Nephron (organoid): ENCODE results near the gene TXNDC16.

ENCODE experiments used
- H3K27ac Mint-ChIP-seq, 3 experiments: 2 replicates each; pipeline ENCODE4 v1.8.0; 2020; ENCODE audit warnings: mixed read lengths in 3 of 3, mild to moderate bottlenecking in 2 of 3, moderate library complexity in 1 of 3
- H3K27me3 Mint-ChIP-seq: 2 replicates; pipeline ENCODE4 v1.8.0; 2021; ENCODE audit warnings: low read depth, mild to moderate bottlenecking, moderate library complexity, mixed read lengths
- H3K36me3 Mint-ChIP-seq: 2 replicates; pipeline ENCODE4 v1.8.0; 2020; ENCODE audit warnings: low read depth, mixed read lengths
- H3K4me1 Mint-ChIP-seq: 2 replicates; pipeline ENCODE4 v1.8.0; 2020; ENCODE audit warnings: mixed read lengths
- H3K4me3 Mint-ChIP-seq, 3 experiments: 2 replicates each; pipeline ENCODE4 v1.8.0; 2020; ENCODE audit warnings: mild to moderate bottlenecking in 3 of 3, mixed read lengths in 3 of 3, moderate library complexity in 2 of 3
- H3K9me3 Mint-ChIP-seq: 2 replicates; pipeline ENCODE4 v1.8.0; 2020; ENCODE audit warnings: mixed read lengths
- TF ChIP-seq, protein P1 (sequence below), 3 experiments: fragments of 200-600 bp; sonication (generic); IDR thresholded peaks; one replicate each; pipeline ENCODE4 v1.5.0; 2021; ENCODE audit warnings: antibody characterized with exemption in 3 of 3; ENCODE audit not compliant: unreplicated experiment in 3 of 3

Gene TXNDC16

DNA sequence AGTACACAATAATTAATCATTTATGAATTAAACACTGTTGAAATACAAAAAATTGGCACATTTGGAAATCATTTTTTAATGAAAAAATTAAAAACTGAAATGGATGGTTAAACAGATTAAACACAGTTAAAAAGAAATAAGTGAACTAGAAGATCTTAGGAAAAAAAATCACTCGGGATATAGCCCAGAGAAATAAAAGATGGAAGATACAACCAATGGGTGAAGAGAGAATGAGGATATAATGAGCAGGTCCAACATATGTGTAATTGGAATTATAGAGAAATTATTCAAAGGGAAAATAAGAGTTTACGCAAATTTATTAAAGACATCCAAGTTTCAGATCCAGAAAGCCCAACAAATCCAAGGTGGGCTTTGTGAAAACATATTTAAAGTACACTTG lies 6.4 kb upstream of the TXNDC16 start:
- Mint-ChIP-seq H3K36me3 (peaks cover 10% of the 10 kb centered on the region), H3K27ac (no peak overlapping the region), H3K4me1 (peaks cover 5% of the 10 kb centered on the region), H3K27me3 (no peaks in the 10 kb centered on the region), H3K9me3 (peaks cover 10% of the 10 kb centered on the region), H3K4me3 (no peak overlapping the region)
- TF ChIP-seq, protein P1, sequence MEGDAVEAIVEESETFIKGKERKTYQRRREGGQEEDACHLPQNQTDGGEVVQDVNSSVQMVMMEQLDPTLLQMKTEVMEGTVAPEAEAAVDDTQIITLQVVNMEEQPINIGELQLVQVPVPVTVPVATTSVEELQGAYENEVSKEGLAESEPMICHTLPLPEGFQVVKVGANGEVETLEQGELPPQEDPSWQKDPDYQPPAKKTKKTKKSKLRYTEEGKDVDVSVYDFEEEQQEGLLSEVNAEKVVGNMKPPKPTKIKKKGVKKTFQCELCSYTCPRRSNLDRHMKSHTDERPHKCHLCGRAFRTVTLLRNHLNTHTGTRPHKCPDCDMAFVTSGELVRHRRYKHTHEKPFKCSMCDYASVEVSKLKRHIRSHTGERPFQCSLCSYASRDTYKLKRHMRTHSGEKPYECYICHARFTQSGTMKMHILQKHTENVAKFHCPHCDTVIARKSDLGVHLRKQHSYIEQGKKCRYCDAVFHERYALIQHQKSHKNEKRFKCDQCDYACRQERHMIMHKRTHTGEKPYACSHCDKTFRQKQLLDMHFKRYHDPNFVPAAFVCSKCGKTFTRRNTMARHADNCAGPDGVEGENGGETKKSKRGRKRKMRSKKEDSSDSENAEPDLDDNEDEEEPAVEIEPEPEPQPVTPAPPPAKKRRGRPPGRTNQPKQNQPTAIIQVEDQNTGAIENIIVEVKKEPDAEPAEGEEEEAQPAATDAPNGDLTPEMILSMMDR (IDR thresholded peaks at IDR 0.05; ENCODE audit: unreplicated experiment in 3 of 3) = no peak

DNA sequence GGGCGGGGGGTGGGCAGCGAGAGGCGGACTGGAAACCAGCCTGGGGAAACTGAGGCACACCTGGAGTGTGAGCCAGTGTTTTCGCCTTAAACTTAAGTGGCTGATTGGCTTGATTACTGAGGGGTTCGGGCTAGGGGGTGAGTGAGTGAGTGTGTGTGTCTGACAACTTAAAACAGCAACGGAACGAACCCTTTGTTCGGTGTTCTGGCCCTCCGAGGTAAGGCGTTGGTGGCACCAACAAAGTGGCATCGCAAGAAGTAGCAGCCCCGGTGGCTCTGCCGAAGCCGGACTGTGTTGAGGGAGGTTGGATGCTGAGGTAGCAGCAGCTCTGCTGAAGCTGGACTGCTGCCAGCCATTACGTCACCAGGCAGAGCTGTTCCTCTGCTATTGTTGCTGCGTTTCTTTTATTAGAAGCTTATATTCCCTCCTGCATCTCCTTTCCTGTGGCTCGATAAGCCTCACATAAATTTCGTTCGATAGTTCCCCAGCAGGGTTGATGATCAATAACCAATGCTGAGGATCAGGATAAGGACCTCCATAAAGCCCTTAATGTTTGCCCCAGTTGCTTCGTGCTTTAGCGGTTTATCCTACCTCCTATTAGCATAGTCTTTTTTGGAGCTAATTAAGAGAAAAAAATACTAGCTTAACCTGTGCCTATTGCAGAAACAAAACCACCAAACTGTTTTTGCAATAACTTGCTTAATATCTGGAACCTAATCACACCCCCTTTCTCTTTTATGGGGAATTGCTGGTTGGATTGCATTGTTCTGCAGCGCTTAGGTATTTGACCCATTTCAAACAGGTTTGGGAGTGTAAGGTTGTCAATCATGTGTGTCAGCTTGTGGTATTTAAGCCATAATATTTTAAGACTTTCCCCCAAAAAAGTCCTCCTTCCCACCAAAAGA lies 1.6 kb upstream of the TXNDC16 start:
- Mint-ChIP-seq H3K27me3 (no peaks in the 10 kb centered on the region), H3K27ac (peak overlapping the region; percentile 82 to 91 (median 85))

DNA sequence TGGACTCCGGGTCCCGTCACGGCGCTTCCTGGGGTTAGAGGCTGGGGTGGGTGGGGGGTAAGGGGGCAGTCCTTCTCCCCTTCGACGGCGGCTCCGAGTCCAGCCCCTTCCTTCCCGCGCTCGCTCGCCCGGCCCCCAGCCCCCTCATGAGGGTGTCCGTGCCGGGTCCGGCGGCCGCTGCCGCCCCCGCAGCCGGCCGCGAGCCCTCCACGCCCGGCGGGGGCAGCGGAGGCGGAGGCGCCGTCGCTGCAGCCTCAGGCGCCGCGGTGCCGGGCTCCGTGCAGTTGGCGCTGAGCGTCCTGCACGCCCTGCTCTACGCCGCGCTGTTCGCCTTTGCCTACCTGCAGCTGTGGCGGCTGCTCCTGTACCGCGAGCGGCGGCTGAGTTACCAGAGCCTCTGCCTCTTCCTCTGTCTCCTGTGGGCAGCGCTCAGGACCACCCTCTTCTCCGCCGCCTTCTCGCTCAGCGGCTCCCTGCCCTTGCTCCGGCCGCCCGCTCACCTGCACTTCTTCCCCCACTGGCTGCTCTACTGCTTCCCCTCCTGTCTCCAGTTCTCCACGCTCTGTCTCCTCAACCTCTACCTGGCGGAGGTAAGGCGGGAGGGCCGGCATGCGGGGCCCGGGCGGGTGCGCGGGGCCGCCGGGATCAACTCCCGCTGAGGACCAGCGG lies 831 bp upstream of the TXNDC16 start:
- peak overlapping the region in 2 of 3 experiments; percentile 82 to 91 for H3K27ac Mint-ChIP-seq
- H3K9me3 Mint-ChIP-seq = peaks cover 3% of the 10 kb centered on the region
- H3K4me3 Mint-ChIP-seq = peak overlapping the region; percentile 97 to 99 (median 98)
- H3K36me3 Mint-ChIP-seq = no peaks in the 10 kb centered on the region
- TF ChIP-seq, protein P1 (IDR thresholded peaks at IDR 0.05; ENCODE audit: unreplicated experiment in 3 of 3) = no peak
- peaks cover 21% of the 10 kb centered on the region for H3K4me1 Mint-ChIP-seq
- H3K27me3 Mint-ChIP-seq = no peaks in the 10 kb centered on the region

More for the DNA sequence above, 1.6 kb upstream of the TXNDC16 start:
- TF ChIP-seq, protein P1 (IDR thresholded peaks at IDR 0.05; ENCODE audit: unreplicated experiment in 3 of 3) = peak in 1 of 3 experiments; percentile 8
- Mint-ChIP-seq H3K4me1 (peaks cover 21% of the 10 kb centered on the region), H3K4me3 (peak overlapping the region; percentile 97 to 99 (median 98)), H3K36me3 (peaks cover 5% of the 10 kb centered on the region), H3K9me3 (peaks cover 6% of the 10 kb centered on the region)

DNA sequence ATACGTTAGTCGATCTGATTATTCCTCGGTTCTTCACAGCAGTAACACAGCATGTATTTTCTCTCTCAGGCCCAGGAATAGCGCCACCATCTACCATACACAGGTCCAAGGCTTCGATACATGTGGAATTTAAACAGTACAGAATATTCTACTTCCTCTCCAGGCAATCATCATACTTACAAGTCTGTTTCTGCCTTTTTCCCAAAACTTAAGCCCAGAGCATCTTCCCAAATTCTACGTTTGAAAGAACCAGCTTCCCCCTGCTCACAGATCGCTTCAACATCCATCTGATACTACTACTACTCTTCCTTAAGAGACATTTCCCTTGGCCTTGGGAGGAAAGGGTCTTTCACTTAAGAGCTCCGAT lies 626 bp downstream of the TXNDC16 start:
- Mint-ChIP-seq H3K4me1 (peaks cover 22% of the 10 kb centered on the region), H3K9me3 (no peaks in the 10 kb centered on the region)

DNA sequence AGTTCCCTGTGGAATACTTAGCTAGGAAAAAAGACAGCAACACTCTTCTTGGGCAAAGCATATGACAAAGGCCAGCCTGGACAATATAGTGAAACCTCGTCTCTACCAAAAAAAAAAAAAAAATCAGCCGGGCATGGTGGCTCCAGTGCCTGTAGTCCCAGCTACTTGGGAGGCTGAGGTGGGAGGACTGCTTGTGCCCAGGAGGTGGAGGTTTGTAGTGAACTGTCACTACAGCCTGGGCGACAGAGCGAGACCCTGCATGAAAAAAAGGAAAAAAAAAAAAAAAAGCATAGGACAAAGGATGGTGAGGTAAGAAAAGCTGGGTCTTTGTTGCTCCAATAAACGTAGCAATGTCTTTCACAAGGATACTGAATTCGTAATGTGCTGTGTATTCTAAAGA lies 1.1 kb downstream of the TXNDC16 start:
- H3K27me3 Mint-ChIP-seq = no peaks in the 10 kb centered on the region
- peak overlapping the region; percentile 53 to 83 (median 62) for H3K27ac Mint-ChIP-seq
- no peaks in the 10 kb centered on the region for H3K36me3 Mint-ChIP-seq
- TF ChIP-seq, protein P1 (IDR thresholded peaks at IDR 0.05; ENCODE audit: unreplicated experiment in 3 of 3) = no peak
- H3K9me3 Mint-ChIP-seq = no peaks in the 10 kb centered on the region
- H3K4me3 Mint-ChIP-seq = peak overlapping the region; percentile 81 to 93 (median 87)
- H3K4me1 Mint-ChIP-seq = peaks cover 26% of the 10 kb centered on the region

More for the DNA sequence above, 626 bp downstream of the TXNDC16 start:
- H3K27me3 Mint-ChIP-seq = no peaks in the 10 kb centered on the region
- peak overlapping the region; percentile 81 to 93 (median 87) for H3K4me3 Mint-ChIP-seq
- TF ChIP-seq, protein P1 (IDR thresholded peaks at IDR 0.05; ENCODE audit: unreplicated experiment in 3 of 3) = peak in 1 of 3 experiments; percentile 14
- peak overlapping the region; percentile 53 to 83 (median 62) for H3K27ac Mint-ChIP-seq
- H3K36me3 Mint-ChIP-seq = no peaks in the 10 kb centered on the region
